ENCODE data around the gene BMP6. TPM values are rescaled to one million over a fixed set of nuclear protein-coding genes. Genes with fewer than 3 reads are reported as not detected.

BMP6 gene
- total RNA-seq, 1 donor from 2014 or later, result 2.1 TPM

- H3K36me3 ChIP-seq (ENCODE audit: control insufficient read depth in 3 of 3, insufficient read depth in 3 of 3, low read length in 3 of 3), result no peaks in the 10 kb centered on the region
- H3K4me1 ChIP-seq (ENCODE audit: control insufficient read depth in 3 of 3, insufficient read depth in 3 of 3, low read length in 3 of 3), result no peaks in the 10 kb centered on the region
- no peak overlapping the region for H3K27ac ChIP-seq (ENCODE audit: low read depth, low read length)
- H3K4me3 ChIP-seq (ENCODE audit: low read length in 3 of 3), result no peak overlapping the region
- no peak overlapping the region for H3K9ac ChIP-seq (ENCODE audit: low read depth in 1 of 3, low read length in 3 of 3)
- no peaks in the 10 kb centered on the region for H3K9me3 ChIP-seq (ENCODE audit: control insufficient read depth in 3 of 3, low read length in 3 of 3)
- peaks cover 0 to 2% (median 0%) of the 10 kb centered on the region in 3 donors for H3K27me3 ChIP-seq (ENCODE audit: control insufficient read depth in 3 of 3, insufficient read depth in 3 of 3, low read length in 3 of 3)
Observed at GRCh38 chr6:7742223-7742785, 16.4 kb downstream of the BMP6 start.

GRCh38 chr6:7745942-7746341 is 20.0 kb downstream of the BMP6 start:
- no peak overlapping the region for H3K4me3 ChIP-seq (ENCODE audit: low read length in 3 of 3)

GRCh38 chr6:7747016-7747415 is 21.1 kb downstream of the BMP6 start:
- Histone ChIP-seq H3K27ac (ENCODE audit: low read depth, low read length) (no peak overlapping the region), H3K36me3 (ENCODE audit: control insufficient read depth in 3 of 3, insufficient read depth in 3 of 3, low read length in 3 of 3) (no peaks in the 10 kb centered on the region), H3K9ac (ENCODE audit: low read depth in 1 of 3, low read length in 3 of 3) (no peak overlapping the region), H3K4me1 (ENCODE audit: control insufficient read depth in 3 of 3, insufficient read depth in 3 of 3, low read length in 3 of 3) (no peaks in the 10 kb centered on the region), H3K9me3 (ENCODE audit: control insufficient read depth in 3 of 3, low read length in 3 of 3) (no peaks in the 10 kb centered on the region), H3K4me3 (ENCODE audit: low read length in 3 of 3) (no peak overlapping the region), H3K27me3 (ENCODE audit: control insufficient read depth in 3 of 3, insufficient read depth in 3 of 3, low read length in 3 of 3) (peaks cover 0 to 3% (median 2%) of the 10 kb centered on the region in 3 donors)

More at GRCh38 chr6:7745942-7746341, 20.0 kb downstream of the BMP6 start:
- Histone ChIP-seq H3K27me3 (ENCODE audit: control insufficient read depth in 3 of 3, insufficient read depth in 3 of 3, low read length in 3 of 3) (peaks cover 0 to 3% (median 2%) of the 10 kb centered on the region in 3 donors), H3K27ac (ENCODE audit: low read depth, low read length) (no peak overlapping the region), H3K9me3 (ENCODE audit: control insufficient read depth in 3 of 3, low read length in 3 of 3) (no peaks in the 10 kb centered on the region), H3K4me1 (ENCODE audit: control insufficient read depth in 3 of 3, insufficient read depth in 3 of 3, low read length in 3 of 3) (no peaks in the 10 kb centered on the region), H3K36me3 (ENCODE audit: control insufficient read depth in 3 of 3, insufficient read depth in 3 of 3, low read length in 3 of 3) (no peaks in the 10 kb centered on the region), H3K9ac (ENCODE audit: low read depth in 1 of 3, low read length in 3 of 3) (no peak overlapping the region)

- no peak overlapping the region for H3K4me3 ChIP-seq (ENCODE audit: low read length in 3 of 3)
- H3K9ac ChIP-seq (ENCODE audit: low read depth in 1 of 3, low read length in 3 of 3), result no peak overlapping the region
- H3K27me3 ChIP-seq (ENCODE audit: control insufficient read depth in 3 of 3, insufficient read depth in 3 of 3, low read length in 3 of 3), result peaks cover 0 to 3% (median 2%) of the 10 kb centered on the region in 3 donors
- H3K9me3 ChIP-seq (ENCODE audit: control insufficient read depth in 3 of 3, low read length in 3 of 3), result no peaks in the 10 kb centered on the region
- no peak overlapping the region for H3K27ac ChIP-seq (ENCODE audit: low read depth, low read length)
- H3K4me1 ChIP-seq (ENCODE audit: control insufficient read depth in 3 of 3, insufficient read depth in 3 of 3, low read length in 3 of 3), result no peaks in the 10 kb centered on the region
- no peaks in the 10 kb centered on the region for H3K36me3 ChIP-seq (ENCODE audit: control insufficient read depth in 3 of 3, insufficient read depth in 3 of 3, low read length in 3 of 3)
Observed at GRCh38 chr6:7747433-7747832, 21.5 kb downstream of the BMP6 start.

- Histone ChIP-seq H3K27ac (ENCODE audit: low read depth, low read length) (no peak overlapping the region), H3K9me3 (ENCODE audit: control insufficient read depth in 3 of 3, low read length in 3 of 3) (no peaks in the 10 kb centered on the region), H3K9ac (ENCODE audit: low read depth in 1 of 3, low read length in 3 of 3) (no peak overlapping the region), H3K4me3 (ENCODE audit: low read length in 3 of 3) (no peak overlapping the region), H3K36me3 (ENCODE audit: control insufficient read depth in 3 of 3, insufficient read depth in 3 of 3, low read length in 3 of 3) (no peaks in the 10 kb centered on the region), H3K4me1 (ENCODE audit: control insufficient read depth in 3 of 3, insufficient read depth in 3 of 3, low read length in 3 of 3) (no peaks in the 10 kb centered on the region), H3K27me3 (ENCODE audit: control insufficient read depth in 3 of 3, insufficient read depth in 3 of 3, low read length in 3 of 3) (peaks cover 0 to 3% (median 2%) of the 10 kb centered on the region in 3 donors)
Observed at GRCh38 chr6:7747901-7748504, 22.1 kb downstream of the BMP6 start.

- H3K9ac ChIP-seq (ENCODE audit: low read depth in 1 of 3, low read length in 3 of 3), result no peak overlapping the region
- no peak overlapping the region for H3K4me3 ChIP-seq (ENCODE audit: low read length in 3 of 3)
- no peak overlapping the region for H3K27ac ChIP-seq (ENCODE audit: low read depth, low read length)
- H3K9me3 ChIP-seq (ENCODE audit: control insufficient read depth in 3 of 3, low read length in 3 of 3), result no peaks in the 10 kb centered on the region
- H3K36me3 ChIP-seq (ENCODE audit: control insufficient read depth in 3 of 3, insufficient read depth in 3 of 3, low read length in 3 of 3), result no peaks in the 10 kb centered on the region
- H3K4me1 ChIP-seq (ENCODE audit: control insufficient read depth in 3 of 3, insufficient read depth in 3 of 3, low read length in 3 of 3), result no peaks in the 10 kb centered on the region
- H3K27me3 ChIP-seq (ENCODE audit: control insufficient read depth in 3 of 3, insufficient read depth in 3 of 3, low read length in 3 of 3), result peaks cover 0 to 5% (median 3%) of the 10 kb centered on the region in 3 donors
Observed at GRCh38 chr6:7749478-7749877, 23.6 kb downstream of the BMP6 start.

GRCh38 chr6:7750197-7750596 is 24.3 kb downstream of the BMP6 start:
- H3K9me3 ChIP-seq (ENCODE audit: control insufficient read depth in 3 of 3, low read length in 3 of 3), result no peaks in the 10 kb centered on the region
- no peaks in the 10 kb centered on the region for H3K36me3 ChIP-seq (ENCODE audit: control insufficient read depth in 3 of 3, insufficient read depth in 3 of 3, low read length in 3 of 3)
- H3K9ac ChIP-seq (ENCODE audit: low read depth in 1 of 3, low read length in 3 of 3), result no peak overlapping the region
- peaks cover 0 to 5% (median 3%) of the 10 kb centered on the region in 3 donors for H3K27me3 ChIP-seq (ENCODE audit: control insufficient read depth in 3 of 3, insufficient read depth in 3 of 3, low read length in 3 of 3)
- no peak overlapping the region for H3K4me3 ChIP-seq (ENCODE audit: low read length in 3 of 3)
- H3K27ac ChIP-seq (ENCODE audit: low read depth, low read length), result no peak overlapping the region
- H3K4me1 ChIP-seq (ENCODE audit: control insufficient read depth in 3 of 3, insufficient read depth in 3 of 3, low read length in 3 of 3), result no peaks in the 10 kb centered on the region

- H3K4me1 ChIP-seq (ENCODE audit: control insufficient read depth in 3 of 3, insufficient read depth in 3 of 3, low read length in 3 of 3), result no peaks in the 10 kb centered on the region
- H3K27ac ChIP-seq (ENCODE audit: low read depth, low read length), result no peak overlapping the region
- no peaks in the 10 kb centered on the region for H3K36me3 ChIP-seq (ENCODE audit: control insufficient read depth in 3 of 3, insufficient read depth in 3 of 3, low read length in 3 of 3)
- H3K27me3 ChIP-seq (ENCODE audit: control insufficient read depth in 3 of 3, insufficient read depth in 3 of 3, low read length in 3 of 3), result peaks cover 0 to 5% (median 3%) of the 10 kb centered on the region in 3 donors
- no peak overlapping the region for H3K9ac ChIP-seq (ENCODE audit: low read depth in 1 of 3, low read length in 3 of 3)
- peaks cover 0 to 2% (median 0%) of the 10 kb centered on the region in 3 donors for H3K9me3 ChIP-seq (ENCODE audit: control insufficient read depth in 3 of 3, low read length in 3 of 3)
- no peak overlapping the region for H3K4me3 ChIP-seq (ENCODE audit: low read length in 3 of 3)
Observed at GRCh38 chr6:7758456-7758855, 32.6 kb downstream of the BMP6 start.

GRCh38 chr6:7759320-7759719 is 33.4 kb downstream of the BMP6 start:
- H3K4me1 ChIP-seq (ENCODE audit: control insufficient read depth in 3 of 3, insufficient read depth in 3 of 3, low read length in 3 of 3), result no peaks in the 10 kb centered on the region
- no peak overlapping the region for H3K27ac ChIP-seq (ENCODE audit: low read depth, low read length)
- no peak overlapping the region for H3K4me3 ChIP-seq (ENCODE audit: low read length in 3 of 3)
- H3K9ac ChIP-seq (ENCODE audit: low read depth in 1 of 3, low read length in 3 of 3), result no peak overlapping the region
- H3K36me3 ChIP-seq (ENCODE audit: control insufficient read depth in 3 of 3, insufficient read depth in 3 of 3, low read length in 3 of 3), result no peaks in the 10 kb centered on the region
- peaks cover 0 to 8% (median 5%) of the 10 kb centered on the region in 3 donors for H3K27me3 ChIP-seq (ENCODE audit: control insufficient read depth in 3 of 3, insufficient read depth in 3 of 3, low read length in 3 of 3)
- peaks cover 0 to 2% (median 0%) of the 10 kb centered on the region in 3 donors for H3K9me3 ChIP-seq (ENCODE audit: control insufficient read depth in 3 of 3, low read length in 3 of 3)

- Histone ChIP-seq H3K4me1 (ENCODE audit: control insufficient read depth in 3 of 3, insufficient read depth in 3 of 3, low read length in 3 of 3) (no peaks in the 10 kb centered on the region), H3K27ac (ENCODE audit: low read depth, low read length) (no peak overlapping the region), H3K36me3 (ENCODE audit: control insufficient read depth in 3 of 3, insufficient read depth in 3 of 3, low read length in 3 of 3) (no peaks in the 10 kb centered on the region), H3K4me3 (ENCODE audit: low read length in 3 of 3) (no peak overlapping the region), H3K9ac (ENCODE audit: low read depth in 1 of 3, low read length in 3 of 3) (no peak overlapping the region), H3K9me3 (ENCODE audit: control insufficient read depth in 3 of 3, low read length in 3 of 3) (peaks cover 0 to 2% (median 0%) of the 10 kb centered on the region in 3 donors), H3K27me3 (ENCODE audit: control insufficient read depth in 3 of 3, insufficient read depth in 3 of 3, low read length in 3 of 3) (peaks cover 0 to 8% (median 6%) of the 10 kb centered on the region in 3 donors)
Observed at GRCh38 chr6:7761051-7761450, 35.2 kb downstream of the BMP6 start.
